NCI-H510A treated with DMSO at 0.1 percent for 48 hours (cell line): ENCODE results near the gene CCDC82.

Experiments
- DNase-seq: peaks from one replicate; lab custom pipeline; 2025; lab: John Stamatoyannopoulos, UW

CCDC82 gene

DNA sequence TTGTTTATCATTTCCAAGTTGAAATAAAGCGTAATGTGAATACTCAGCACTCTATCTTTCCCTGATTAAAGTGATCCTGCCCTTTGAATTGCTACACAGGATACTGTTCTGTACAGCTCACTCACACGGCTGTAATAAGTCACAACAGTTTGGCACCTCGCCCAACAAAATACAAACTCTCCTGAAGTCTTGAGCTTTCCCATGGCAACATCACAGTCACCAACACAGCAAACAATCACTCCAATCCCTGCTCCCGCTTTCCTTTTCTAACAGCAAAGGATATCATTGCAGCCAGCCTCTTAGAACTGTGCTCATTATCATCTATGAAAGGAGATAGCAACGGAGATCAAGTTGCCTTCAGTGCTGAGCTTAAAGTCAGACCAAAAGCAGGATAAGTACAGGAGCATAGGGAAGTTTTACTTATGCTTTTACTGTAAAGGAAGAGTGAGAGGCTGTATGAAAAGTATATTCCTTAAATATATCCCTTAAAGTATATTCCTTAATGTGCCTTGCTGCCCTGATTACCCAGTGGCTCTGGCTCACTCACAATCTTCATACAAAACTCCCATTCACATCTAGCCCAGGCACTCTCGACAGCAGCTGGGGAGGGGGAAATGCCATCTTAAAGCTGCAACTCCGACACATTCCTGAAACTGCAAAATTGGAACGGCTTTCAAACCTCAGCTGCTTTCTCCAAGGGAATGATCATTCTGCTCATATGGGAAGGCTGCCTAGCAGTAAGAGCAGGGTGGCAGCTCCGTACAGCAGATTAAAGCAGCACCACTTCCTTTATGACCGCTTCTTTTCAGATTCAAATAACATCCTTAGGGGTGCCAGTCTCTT is 82.6 kb downstream of the CCDC82 start:
- no peak for DNase-seq

DNA sequence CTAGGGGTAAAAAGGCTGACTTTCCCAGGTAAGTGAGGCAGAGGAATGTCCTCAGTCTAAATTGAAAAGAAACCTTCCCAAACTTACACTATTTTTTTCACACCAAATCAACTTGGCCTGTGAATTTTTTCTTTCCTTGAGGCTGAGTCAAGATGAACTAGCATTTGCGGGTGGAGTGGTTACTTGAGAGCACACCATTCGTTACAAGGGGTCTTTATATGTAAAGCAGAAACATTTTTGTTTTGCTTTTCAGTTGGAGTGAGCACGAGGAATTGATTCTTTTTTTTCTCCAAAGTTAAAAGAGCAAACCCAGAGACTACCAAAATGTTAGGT is 83.1 kb downstream of the CCDC82 start:
- DNase-seq: no peak

- no peak for DNase-seq
Measured at GRCh38 chr11:96306071-96306470, 83.6 kb downstream of the CCDC82 start.

DNA sequence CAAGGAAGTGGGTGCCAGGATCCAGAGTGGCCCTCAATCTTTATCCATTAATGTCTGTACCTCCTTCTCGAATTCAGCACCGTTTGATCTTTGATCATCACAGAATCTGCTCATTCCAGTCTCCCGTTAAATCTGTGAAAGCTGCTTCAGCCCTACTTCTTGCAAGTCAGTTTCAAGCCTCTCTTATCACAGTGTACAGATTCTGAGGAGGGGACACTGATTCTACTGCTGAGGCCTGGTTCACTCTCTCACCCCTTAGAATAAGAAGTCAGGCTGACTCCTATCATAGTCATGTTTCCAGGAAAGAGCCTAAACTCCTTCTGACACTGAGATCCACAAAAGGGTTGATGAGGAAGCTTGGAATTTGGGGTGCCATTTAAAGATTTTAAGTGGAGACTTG is 85.7 kb downstream of the CCDC82 start:
- DNase-seq: no peak

- no peak for DNase-seq
Measured at GRCh38 chr11:96303064-96303463, 86.6 kb downstream of the CCDC82 start.
